ENCODE data around the gene OPRPN.

Gene OPRPN, protein sequence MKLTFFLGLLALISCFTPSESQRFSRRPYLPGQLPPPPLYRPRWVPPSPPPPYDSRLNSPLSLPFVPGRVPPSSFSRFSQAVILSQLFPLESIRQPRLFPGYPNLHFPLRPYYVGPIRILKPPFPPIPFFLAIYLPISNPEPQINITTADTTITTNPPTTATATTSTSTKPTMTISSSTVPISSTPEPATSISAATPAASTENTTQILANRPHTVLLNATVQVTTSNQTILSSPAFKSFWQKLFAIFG

DNA sequence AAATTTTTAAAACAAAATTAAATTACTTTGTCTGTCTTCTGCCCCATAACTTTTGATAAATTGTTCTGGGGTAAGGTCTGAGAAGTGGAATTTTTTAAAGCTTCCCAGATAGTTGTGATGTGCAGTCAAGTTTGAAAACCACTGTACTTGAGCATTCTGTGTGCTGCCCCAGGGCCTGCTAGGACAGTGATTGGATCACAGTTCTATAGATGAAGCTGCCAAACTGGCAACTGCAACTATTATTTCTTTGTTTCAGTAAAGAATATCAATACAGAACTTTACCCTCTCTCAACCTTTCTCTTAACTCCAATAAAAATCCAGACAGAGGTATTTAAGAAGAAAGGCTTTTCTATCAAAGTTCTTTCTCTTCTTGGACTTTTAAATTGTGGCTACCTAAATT lies at the start of gene OPRPN:
Gene OPRPN (plus strand): TSS at position 361 of the 400 bp plus-strand sequence. CDS start 1,346 bp downstream, outside the sequence.
- no peak for DNase-seq (ENCODE audit: low spot score)

- DNase-seq (ENCODE audit: low spot score) = no peak
Measured at GRCh38 chr4:70356185-70356584, 41.6 kb upstream of the OPRPN start.

DNA sequence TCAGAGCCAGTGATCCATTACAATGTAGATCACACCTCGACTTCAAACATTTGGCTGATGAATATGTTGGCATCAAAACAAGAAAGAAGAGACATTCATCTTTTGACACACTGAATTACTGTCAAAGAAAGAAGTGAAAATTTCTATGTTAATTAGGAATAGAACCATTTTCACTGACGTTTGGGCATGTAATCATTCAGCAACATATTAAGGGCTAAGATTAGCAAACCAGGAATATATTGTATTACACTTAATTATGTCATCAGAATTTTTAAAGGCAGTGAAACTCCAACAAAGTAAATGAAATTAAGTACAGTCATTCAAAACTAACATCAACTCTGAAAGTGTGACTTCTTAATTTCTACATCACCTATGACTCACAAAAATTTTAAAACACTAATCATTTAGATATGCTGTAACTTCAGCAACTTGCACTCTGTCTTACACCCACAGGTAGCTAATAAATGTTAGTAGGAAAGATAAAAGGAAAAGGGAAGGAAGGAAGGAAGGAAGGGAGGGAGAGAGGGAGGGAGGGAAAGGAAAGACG lies 38.6 kb upstream of the OPRPN start:
- no peak for DNase-seq (ENCODE audit: low spot score)

DNA sequence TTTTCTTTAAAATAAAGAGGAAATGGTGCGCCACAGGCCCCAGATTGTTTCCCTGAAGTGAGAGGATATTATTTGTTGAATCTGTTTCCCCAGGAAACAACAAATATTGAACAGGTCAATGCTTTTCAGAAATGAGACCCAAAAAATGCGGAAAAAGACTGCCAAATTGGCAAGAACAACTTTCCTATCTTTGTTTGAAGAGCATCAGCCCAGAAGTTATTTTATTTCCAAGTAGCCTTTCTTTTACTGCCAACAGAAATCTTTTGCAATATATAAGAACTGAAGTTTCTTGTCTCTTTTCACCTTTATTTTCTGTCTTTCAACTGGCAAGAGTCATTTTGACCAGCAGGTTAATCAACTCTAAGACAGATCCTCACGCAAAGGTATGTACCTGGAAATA lies 37.3 kb upstream of the OPRPN start, which contains the start of gene SMR3A:
Gene SMR3A (plus strand): TSS at position 301 of the 400 bp plus-strand sequence. CDS start 1,356 bp downstream, outside the sequence.
- no peak for DNase-seq (ENCODE audit: low spot score)

- DNase-seq (ENCODE audit: low spot score) = no peak
Measured at GRCh38 chr4:70364002-70364401, 33.7 kb upstream of the OPRPN start.

DNA sequence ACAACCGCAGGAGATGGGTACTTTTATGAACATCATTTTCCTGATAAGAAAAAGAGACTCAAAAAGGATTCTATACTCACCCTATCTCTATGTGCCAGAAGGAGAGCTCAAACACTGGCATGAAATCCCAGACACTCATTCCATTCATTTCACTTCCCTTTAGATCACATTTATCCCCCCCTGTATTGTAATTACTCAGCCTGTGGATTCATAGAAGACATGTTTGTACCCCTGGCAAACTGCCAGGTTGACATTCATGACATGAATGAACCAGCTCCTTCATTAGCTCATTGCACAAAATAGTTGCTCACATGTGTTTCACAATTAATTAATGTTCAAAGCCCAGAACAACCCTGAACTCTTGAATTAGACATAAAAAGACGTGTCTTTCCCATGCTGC lies 32.3 kb upstream of the OPRPN start:
- DNase-seq (ENCODE audit: low spot score) = no peak

GRCh38 chr4:70367813-70368212 lies 29.9 kb upstream of the OPRPN start:
- no peak for DNase-seq (ENCODE audit: low spot score)

GRCh38 chr4:70371987-70372386 lies 25.8 kb upstream of the OPRPN start:
- no peak for DNase-seq (ENCODE audit: low spot score)

DNA sequence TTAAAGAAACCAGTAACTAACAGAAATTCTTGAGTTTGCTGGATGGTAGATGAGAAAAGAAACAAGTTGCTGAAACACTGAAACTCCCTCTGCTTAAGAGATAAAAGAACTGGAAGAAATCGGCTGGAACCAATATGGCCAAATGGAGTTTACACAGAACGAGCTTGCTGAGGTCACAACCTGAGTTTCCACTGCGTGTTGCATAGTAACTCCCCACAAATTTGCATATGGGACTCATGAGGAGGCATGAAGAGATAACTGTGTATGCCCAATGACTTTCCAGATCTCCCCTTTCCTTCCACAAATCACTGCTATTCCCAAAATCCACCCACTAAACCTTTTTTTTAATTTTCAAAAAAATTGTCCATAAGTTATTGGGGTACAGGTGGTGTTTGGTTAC lies 25.0 kb upstream of the OPRPN start:
- no peak for DNase-seq (ENCODE audit: low spot score)

DNA sequence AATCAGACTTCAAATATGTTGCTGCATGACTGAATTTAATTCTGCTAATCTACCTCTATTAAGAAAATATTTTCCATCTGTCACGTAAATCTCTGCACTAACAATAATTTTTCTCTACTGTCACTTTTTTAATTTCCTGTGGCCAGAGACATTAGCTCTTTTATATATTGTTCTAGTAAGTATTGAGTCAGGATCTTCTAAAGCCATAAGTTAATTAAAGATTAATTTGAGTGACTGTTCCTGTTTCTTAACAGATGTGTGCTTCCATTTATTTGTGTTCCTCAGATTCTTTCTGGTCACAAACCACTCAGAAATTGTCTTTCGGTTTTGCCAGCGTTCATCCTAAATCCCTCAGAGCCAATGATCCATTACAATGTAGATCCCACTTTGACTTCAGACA lies 17.2 kb upstream of the OPRPN start:
- DNase-seq (ENCODE audit: low spot score) = no peak

GRCh38 chr4:70382691-70383181 lies 15.0 kb upstream of the OPRPN start, which contains the start of gene SMR3B:
TSS of gene SMR3B (plus strand) at chr4:70383131. CDS start at chr4:70384511, 1,380 bp downstream.
- DNase-seq (ENCODE audit: low spot score) = no peak

- DNase-seq (ENCODE audit: low spot score) = no peak
Measured at GRCh38 chr4:70392057-70392776, 5.5 kb upstream of the OPRPN start.

DNA sequence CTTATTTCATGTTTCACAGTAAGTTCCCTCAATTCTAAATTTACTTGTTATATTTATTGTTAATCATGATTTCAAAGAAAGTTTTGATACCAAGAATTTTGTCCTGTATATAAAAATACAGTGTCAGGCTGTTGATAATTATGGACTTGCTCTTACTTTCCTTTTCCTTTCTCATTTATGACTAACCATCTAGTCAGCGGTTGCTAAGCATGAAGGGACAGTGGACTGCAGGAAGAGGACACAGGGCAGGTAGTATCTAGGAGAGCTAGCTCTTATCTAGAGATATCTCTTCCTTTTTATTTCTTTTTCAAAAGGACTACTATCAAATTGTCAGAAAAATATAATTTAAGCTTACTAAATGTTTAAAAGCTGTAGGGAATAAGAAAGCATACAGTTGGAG lies 1.6 kb downstream of the OPRPN start:
- no peak for DNase-seq (ENCODE audit: low spot score)

- no peak for DNase-seq (ENCODE audit: low spot score)
Measured at GRCh38 chr4:70402762-70403161, 5.0 kb downstream of the OPRPN start.

DNA sequence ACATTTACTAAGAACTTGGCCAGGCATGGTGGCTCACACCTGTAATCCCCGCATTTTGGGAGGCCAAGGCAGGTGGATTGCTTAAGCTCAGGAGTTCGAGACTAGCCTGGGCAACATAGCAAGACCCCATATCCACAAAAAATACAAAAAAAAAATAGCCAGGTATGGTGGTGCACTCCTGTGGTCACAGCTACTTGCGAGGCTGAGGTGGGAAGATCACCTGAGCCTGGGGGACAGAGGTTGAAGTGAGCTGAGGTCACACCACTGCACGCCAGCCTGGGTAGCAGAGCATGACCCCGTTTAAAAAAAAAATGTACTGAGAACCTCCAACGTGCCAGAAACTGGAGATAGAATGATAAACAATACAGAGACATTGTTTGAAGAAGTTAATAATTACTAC lies 8.0 kb downstream of the OPRPN start:
- DNase-seq (ENCODE audit: low spot score) = no peak

DNA sequence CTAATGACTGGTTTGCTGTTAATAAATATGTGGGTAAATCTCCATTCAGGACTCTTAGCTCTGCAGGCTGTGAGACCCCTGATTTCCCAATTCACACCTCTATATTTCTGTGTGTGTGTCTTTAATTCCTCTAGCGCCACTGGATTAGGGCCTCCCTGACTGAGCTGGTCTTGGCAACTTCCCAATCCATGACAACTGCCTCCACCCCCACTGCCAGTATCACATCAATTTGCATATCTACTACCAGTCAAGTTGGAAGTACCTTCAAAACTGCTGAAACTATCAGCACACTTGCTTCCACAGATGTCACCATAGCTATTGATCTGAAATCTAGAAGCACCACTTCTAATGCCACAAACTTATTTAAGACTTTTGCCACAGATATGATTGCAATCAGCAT lies 27.6 kb downstream of the OPRPN start:
- no peak for DNase-seq (ENCODE audit: low spot score)

GRCh38 chr4:70426789-70427188 lies 29.0 kb downstream of the OPRPN start:
- DNase-seq (ENCODE audit: low spot score) = no peak

GRCh38 chr4:70437197-70437596 lies 39.5 kb downstream of the OPRPN start:
- no peak for DNase-seq (ENCODE audit: low spot score)

- DNase-seq (ENCODE audit: low spot score) = no peak
Measured at GRCh38 chr4:70442474-70442873, 44.7 kb downstream of the OPRPN start.

DNA sequence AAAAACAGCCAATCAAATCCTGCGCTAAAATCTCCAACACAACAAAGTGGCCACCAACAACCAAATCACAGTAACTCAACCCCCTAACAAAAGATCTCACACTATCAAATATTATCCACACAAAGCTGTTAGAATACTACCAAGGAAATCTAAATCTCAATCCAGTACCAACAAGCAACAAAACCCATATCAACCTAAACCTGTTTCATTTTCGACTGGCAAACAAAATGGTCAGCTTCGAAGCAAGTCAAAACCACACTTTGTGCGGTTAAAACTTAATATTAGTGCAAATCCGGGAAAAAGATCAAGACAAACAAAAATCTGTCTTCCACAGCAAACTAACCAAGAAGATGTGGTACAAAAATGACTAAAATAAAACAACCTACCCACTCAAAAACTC lies 45.6 kb downstream of the OPRPN start:
- no peak for DNase-seq (ENCODE audit: low spot score)

DNA sequence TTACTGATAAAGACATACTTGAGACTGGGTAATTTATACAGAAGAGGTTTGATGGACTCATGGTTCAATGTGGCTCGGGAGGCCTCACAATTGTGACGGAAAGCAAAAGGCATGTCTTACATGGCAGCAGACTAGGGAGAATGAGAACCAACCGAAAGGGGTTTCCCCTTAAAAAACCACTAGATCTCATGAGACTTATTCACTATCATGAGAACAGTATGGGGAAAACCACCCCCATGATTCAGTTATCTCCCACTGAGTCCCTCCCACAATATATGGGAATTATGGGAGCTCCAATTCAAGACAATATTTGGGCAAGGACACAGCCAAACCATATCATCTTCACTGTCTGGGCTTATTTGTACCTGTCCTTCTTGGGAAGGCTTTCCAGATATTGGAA lies 51.5 kb downstream of the OPRPN start:
- no peak for DNase-seq (ENCODE audit: low spot score)

- DNase-seq (ENCODE audit: low spot score) = no peak
Measured at GRCh38 chr4:70452946-70453345, 55.2 kb downstream of the OPRPN start.

Data from AG08395 (cell line).